Memory B cell (primary cell): Measurements from ENCODE around the gene SLC44A4.

Experiments used
- ATAC-seq: fragments of 150-1000 bp; cut with Tn5 transposase; 2 replicates; pipeline ENCODE4 v1.10.0; 2021; ENCODE audit warnings: low read depth, mild to moderate bottlenecking, moderate library complexity
- DNase-seq, 2 donors: peaks; one replicate each; pipeline ENCODE4 v3.0.0; 2022; ENCODE audit warnings: low spot score in 2 of 2
- H3K27ac Mint-ChIP-seq: one replicate; pipeline ENCODE4 v1.8.0; 2022; ENCODE audit warnings: mild to moderate bottlenecking, moderate library complexity, mixed read lengths
- H3K27me3 Mint-ChIP-seq: one replicate; pipeline ENCODE4 v1.8.0; 2022; ENCODE audit warnings: mixed read lengths
- H3K36me3 Mint-ChIP-seq: one replicate; pipeline ENCODE4 v1.8.0; 2022; ENCODE audit warnings: mild to moderate bottlenecking, mixed read lengths
- H3K4me1 Mint-ChIP-seq: one replicate; pipeline ENCODE4 v1.8.0; 2022; ENCODE audit warnings: mixed read lengths
- H3K4me3 Mint-ChIP-seq: one replicate; pipeline ENCODE4 v1.8.0; 2022; ENCODE audit warnings: mild to moderate bottlenecking, moderate library complexity, mixed read lengths
- H3K9me3 Mint-ChIP-seq: one replicate; pipeline ENCODE4 v1.8.0; 2022; ENCODE audit warnings: mixed read lengths

The SLC44A4 gene

DNA sequence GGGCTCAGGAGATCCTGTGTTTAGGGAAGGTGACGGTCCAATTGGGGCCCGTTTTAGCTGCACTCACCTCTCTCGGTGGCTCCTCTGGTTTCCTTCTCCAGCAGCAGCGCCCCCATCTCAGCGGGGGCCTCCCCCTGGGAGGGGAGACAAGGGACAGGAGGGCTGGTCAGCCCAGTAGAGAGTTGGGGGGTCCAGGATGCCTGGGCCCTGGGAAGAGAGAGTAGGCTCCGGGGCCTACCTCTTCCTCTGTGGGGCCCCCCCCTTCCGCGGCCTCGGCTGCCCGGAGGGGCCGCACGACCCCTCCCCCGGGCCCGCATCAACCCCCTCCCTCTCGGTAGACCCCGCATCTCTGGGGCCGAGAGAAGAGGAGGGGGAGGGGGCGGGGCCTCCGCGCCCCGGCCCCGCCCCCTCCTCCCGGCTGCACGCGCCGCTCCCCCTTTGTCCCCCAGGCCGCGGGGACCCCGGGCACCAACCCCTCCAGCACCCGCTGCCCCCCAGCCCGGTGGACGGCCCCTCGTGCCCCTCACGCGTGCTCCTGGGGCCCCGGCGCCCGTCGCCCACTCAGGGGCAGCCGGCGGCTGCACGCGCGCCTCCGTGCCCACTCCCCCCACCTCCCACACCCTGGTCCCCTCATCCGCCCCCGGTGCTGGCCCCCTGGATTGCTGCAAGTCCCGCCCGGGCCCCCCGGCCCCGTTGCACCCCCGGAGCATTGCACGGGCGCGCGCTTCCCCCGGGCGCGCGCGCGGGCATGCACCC, 18.2 kb upstream of the SLC44A4 start:
- peaks cover 13% of the 10 kb centered on the region for H3K36me3 Mint-ChIP-seq
- H3K4me1 Mint-ChIP-seq = peaks cover 23% of the 10 kb centered on the region
- no peak for DNase-seq
- no peaks in the 10 kb centered on the region for H3K9me3 Mint-ChIP-seq
- no peak for ATAC-seq
- peak overlapping the region; percentile 81 for H3K27ac Mint-ChIP-seq
- no peaks in the 10 kb centered on the region for H3K27me3 Mint-ChIP-seq
- H3K4me3 Mint-ChIP-seq = peak overlapping the region; percentile 96

DNA sequence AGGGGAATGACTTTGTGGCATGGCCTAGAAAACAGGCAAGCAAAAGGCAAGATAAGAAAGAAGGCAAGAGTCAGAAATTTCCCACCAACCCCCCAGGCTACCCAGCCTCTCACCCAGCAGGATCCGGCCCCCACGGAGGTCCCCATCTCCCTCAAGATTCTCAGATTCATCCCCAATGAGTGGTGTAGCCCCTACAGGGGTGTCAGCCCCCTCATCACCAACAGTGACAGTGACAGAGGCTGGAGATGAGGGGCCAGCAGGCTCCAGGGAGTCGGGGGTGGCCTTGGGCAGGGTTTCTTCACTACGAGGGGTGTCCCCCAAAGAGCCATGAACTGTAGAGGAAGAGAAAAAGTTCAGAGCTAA, 17.7 kb upstream of the SLC44A4 start:
- Mint-ChIP-seq H3K4me1 (peaks cover 23% of the 10 kb centered on the region), H3K36me3 (peaks cover 14% of the 10 kb centered on the region), H3K27me3 (no peaks in the 10 kb centered on the region), H3K9me3 (no peaks in the 10 kb centered on the region), H3K4me3 (peak overlapping the region; percentile 81), H3K27ac (peak overlapping the region; percentile 81)
- ATAC-seq (no peak), DNase-seq (no peak)

- no peak for ATAC-seq
- H3K4me1 Mint-ChIP-seq = peaks cover 9% of the 10 kb centered on the region
- H3K27ac Mint-ChIP-seq = no peak overlapping the region
- H3K9me3 Mint-ChIP-seq = no peaks in the 10 kb centered on the region
- no peaks in the 10 kb centered on the region for H3K27me3 Mint-ChIP-seq
- peaks cover 27% of the 10 kb centered on the region for H3K36me3 Mint-ChIP-seq
- no peak overlapping the region for H3K4me3 Mint-ChIP-seq
- DNase-seq = no peak
Observed at GRCh38 chr6:31892821-31893220, 14.0 kb upstream of the SLC44A4 start.

GRCh38 chr6:31889331-31889972, 10.7 kb upstream of the SLC44A4 start:
- no peak overlapping the region for H3K4me3 Mint-ChIP-seq
- ATAC-seq (no peak), DNase-seq (no peak)
- no peaks in the 10 kb centered on the region for H3K9me3 Mint-ChIP-seq
- peaks cover 43% of the 10 kb centered on the region for H3K36me3 Mint-ChIP-seq
- no peaks in the 10 kb centered on the region for H3K27me3 Mint-ChIP-seq
- peak overlapping the region; percentile 1 for H3K27ac Mint-ChIP-seq
- no peaks in the 10 kb centered on the region for H3K4me1 Mint-ChIP-seq

DNA sequence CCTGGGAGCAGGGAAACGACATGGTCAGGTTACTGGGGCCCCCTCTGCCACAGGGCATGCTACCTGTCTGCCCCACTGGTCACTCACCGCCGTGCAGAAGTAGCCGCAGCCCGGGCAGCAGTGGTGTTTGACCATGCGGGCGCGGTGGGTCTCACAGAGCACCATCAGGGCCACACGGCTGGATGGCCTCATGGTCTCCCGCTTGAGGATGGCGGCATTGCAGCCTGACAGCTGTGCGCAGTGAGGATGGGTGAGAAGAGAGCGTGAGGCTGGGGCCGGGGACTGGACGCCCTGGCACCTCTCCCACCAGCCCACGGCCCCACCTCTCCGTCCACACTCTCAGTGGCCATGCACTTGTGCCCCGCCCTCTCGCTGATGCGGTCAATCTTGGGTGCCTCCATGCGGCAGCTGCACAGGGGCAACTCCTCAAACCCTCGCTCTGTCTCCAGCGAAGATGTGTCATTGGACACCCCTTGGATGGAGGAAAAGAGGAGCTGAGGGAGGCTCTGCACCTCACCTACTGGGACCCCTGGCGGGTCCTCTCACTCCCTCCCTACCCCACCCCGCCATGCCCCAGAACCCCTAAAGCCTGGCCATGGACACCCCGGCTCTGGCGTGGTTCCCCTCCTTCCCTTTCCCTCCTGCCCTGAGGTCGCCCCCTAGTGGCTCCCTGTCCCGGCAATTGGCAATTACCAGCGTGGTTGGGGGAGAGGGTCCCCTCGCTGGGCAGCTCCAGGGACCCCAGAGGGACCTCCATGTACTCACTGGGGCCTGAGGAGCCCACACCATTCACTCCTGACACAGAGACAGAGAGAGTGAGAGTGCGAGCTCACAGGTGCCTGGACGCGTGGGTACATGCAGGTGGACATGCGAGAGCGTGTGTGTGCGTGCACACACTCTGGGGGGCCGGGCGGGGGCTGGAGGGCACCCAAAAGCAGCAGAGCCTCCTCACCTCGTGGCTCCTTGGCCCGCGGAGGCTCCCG, 9.8 kb upstream of the SLC44A4 start:
- ATAC-seq = peak; percentile 53
- Mint-ChIP-seq H3K36me3 (peaks cover 48% of the 10 kb centered on the region), H3K9me3 (no peaks in the 10 kb centered on the region), H3K27me3 (no peaks in the 10 kb centered on the region), H3K4me1 (no peaks in the 10 kb centered on the region), H3K4me3 (no peak overlapping the region), H3K27ac (no peak overlapping the region)
- DNase-seq = peak; percentile 58 to 61

GRCh38 chr6:31887173-31888007, 8.6 kb upstream of the SLC44A4 start:
- peaks cover 43% of the 10 kb centered on the region for H3K36me3 Mint-ChIP-seq

DNA sequence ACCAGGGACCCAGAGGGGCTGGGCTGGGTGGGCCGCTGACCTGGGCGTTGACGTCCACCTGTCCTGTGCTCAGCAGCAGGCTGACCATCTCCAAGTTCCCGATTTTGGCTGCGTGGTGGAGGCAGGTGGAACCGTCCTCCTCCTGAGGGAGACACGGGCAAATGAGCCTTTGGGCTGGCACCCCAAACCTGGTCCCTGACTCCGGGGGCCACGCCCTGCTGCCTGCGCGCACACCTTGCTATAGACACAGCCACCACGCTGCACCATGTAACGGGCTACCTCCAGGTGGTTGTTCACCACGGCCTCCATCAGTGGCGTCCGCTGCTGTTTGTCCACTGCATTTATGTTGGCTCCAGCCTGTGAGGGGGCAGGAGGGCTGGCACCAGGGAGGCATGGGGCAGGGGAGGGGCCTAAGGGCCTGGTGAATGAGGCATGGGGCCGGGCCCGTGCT, 7.8 kb upstream of the SLC44A4 start:
- H3K36me3 Mint-ChIP-seq = peaks cover 44% of the 10 kb centered on the region
- DNase-seq (no peak), ATAC-seq (no peak)
- H3K4me3 Mint-ChIP-seq = no peak overlapping the region
- no peaks in the 10 kb centered on the region for H3K4me1 Mint-ChIP-seq
- no peaks in the 10 kb centered on the region for H3K27me3 Mint-ChIP-seq
- no peak overlapping the region for H3K27ac Mint-ChIP-seq
- no peaks in the 10 kb centered on the region for H3K9me3 Mint-ChIP-seq

More at GRCh38 chr6:31887173-31888007, 8.6 kb upstream of the SLC44A4 start:
- ATAC-seq = no peak
- no peaks in the 10 kb centered on the region for H3K27me3 Mint-ChIP-seq
- no peak overlapping the region for H3K4me3 Mint-ChIP-seq
- no peak for DNase-seq
- no peaks in the 10 kb centered on the region for H3K9me3 Mint-ChIP-seq
- H3K4me1 Mint-ChIP-seq = no peaks in the 10 kb centered on the region
- no peak overlapping the region for H3K27ac Mint-ChIP-seq

DNA sequence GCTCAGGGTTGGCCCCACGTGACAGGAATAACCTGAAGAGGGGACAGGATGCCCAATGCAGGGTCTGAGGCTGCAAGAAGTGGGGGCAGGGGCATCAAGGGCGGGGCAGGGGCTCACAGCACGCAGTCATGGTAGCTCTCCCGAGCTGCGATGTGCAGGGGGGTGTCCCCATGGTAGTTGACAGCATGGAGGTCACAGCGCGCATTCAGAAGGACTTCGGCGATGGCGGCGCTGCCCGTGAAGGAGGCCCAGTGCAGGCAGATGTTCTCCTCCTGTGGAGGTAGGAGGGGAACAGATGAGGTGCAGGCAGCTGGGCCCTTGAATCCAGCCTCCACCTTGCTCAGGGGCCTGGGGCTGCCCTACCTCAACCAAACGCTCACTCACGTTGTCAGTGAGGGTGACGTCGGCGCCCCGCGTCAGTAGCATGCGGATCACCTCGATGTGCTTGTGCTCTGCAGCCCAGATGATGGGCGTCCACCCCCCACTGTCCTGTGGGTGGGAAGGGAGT, 5.8 kb upstream of the SLC44A4 start:
- Mint-ChIP-seq H3K9me3 (no peaks in the 10 kb centered on the region), H3K36me3 (peaks cover 48% of the 10 kb centered on the region), H3K27me3 (no peaks in the 10 kb centered on the region), H3K4me1 (no peaks in the 10 kb centered on the region), H3K27ac (no peak overlapping the region), H3K4me3 (no peak overlapping the region)
- ATAC-seq = no peak
- no peak for DNase-seq

GRCh38 chr6:31883676-31884075, 4.9 kb upstream of the SLC44A4 start:
- Mint-ChIP-seq H3K9me3 (no peaks in the 10 kb centered on the region), H3K4me1 (no peaks in the 10 kb centered on the region), H3K36me3 (peaks cover 46% of the 10 kb centered on the region), H3K27me3 (no peaks in the 10 kb centered on the region), H3K27ac (no peak overlapping the region), H3K4me3 (no peak overlapping the region)
- DNase-seq = no peak
- no peak for ATAC-seq

DNA sequence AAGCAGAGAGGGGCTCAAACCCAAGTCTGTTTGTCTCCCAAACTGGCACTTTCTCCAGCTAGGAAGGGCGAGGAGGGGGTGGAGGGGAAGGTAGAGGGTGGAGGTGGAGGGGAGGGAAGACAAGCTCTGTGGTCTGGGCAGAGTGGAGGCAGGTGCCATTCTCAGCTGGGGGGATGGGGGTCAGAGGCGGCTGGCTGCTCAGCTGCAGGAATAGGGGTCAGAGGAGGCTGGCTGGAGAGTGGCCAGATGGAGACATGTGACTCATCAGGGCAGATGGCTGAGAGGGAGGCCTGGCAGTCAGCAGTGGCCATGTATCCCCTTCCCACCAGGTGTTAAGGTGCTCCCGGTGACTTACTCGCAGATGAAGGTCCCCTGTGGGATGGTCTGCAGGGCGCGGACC, 3.5 kb upstream of the SLC44A4 start:
- no peaks in the 10 kb centered on the region for H3K4me1 Mint-ChIP-seq
- no peak for DNase-seq

GRCh38 chr6:31881136-31881859, 2.5 kb upstream of the SLC44A4 start:
- Mint-ChIP-seq H3K4me1 (no peaks in the 10 kb centered on the region), H3K27ac (no peak overlapping the region), H3K36me3 (peaks cover 40% of the 10 kb centered on the region), H3K4me3 (no peak overlapping the region), H3K9me3 (no peaks in the 10 kb centered on the region), H3K27me3 (no peaks in the 10 kb centered on the region)
- no peak for ATAC-seq
- no peak for DNase-seq

More for the DNA sequence above, 3.5 kb upstream of the SLC44A4 start:
- Mint-ChIP-seq H3K27me3 (no peaks in the 10 kb centered on the region), H3K27ac (no peak overlapping the region), H3K36me3 (peaks cover 43% of the 10 kb centered on the region), H3K4me3 (no peak overlapping the region), H3K9me3 (no peaks in the 10 kb centered on the region)
- no peak for ATAC-seq

DNA sequence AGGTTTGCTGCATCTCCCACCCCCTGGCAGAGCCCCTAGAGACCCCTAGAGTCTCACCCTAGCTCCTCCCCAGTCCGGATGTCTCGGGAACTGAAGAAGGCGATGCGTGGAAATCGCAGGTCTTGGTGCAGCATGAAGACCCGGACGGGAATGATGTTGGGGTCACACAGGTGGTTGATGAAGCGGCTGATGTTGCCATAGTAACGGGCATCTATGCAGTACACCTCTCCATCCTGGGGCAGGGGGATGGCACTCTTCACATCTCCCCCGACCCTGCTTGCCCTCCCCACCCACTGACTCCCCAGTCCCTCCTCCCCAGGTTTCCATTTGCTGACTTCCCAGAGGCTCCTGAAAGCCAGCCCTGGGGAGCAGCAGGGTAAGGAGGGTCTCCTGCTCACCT, 1.8 kb upstream of the SLC44A4 start:
- Mint-ChIP-seq H3K36me3 (peaks cover 35% of the 10 kb centered on the region), H3K4me1 (no peaks in the 10 kb centered on the region), H3K4me3 (no peak overlapping the region), H3K27me3 (no peaks in the 10 kb centered on the region), H3K27ac (no peak overlapping the region), H3K9me3 (no peaks in the 10 kb centered on the region)
- DNase-seq = no peak
- ATAC-seq = no peak

DNA sequence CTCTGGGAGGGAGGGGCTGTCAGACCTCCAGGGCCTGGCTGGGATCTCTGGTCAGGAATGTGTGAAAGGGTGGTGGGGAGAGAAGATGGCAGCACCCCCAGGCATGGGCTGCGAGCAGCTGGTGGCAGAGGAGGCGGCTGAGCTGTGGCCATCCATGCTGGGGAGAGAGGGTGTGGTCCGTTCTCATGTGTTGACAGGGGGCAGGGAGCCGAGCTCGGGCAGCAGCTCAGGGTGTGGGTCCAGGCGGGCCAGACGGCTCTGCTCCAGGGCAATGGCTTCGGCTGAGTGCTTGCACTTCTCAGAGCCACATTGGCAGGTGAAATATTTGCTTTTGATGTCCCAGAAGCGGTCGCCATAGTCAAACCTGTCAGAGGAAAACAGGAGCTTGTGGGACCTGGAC, 1.1 kb upstream of the SLC44A4 start:
- ATAC-seq (no peak), DNase-seq (no peak)
- no peaks in the 10 kb centered on the region for H3K9me3 Mint-ChIP-seq
- H3K27me3 Mint-ChIP-seq = no peaks in the 10 kb centered on the region
- peaks cover 29% of the 10 kb centered on the region for H3K36me3 Mint-ChIP-seq
- H3K4me3 Mint-ChIP-seq = no peak overlapping the region
- H3K4me1 Mint-ChIP-seq = no peaks in the 10 kb centered on the region
- H3K27ac Mint-ChIP-seq = no peak overlapping the region
